HepG2 (cell line): ENCODE measurements around the gene TSNAXIP1. TPM values are rescaled to one million over a fixed set of nuclear protein-coding genes. Genes with fewer than 3 reads are reported as not detected.

Experiments used
- CENPX ChIP-seq: sonication (generic); formaldehyde crosslinking; IDR thresholded peaks from 2 replicates; pipeline ENCODE4 v1.9.0; 2021; ENCODE audit warnings: mild to moderate bottlenecking, missing genetic modification reagents, moderate library complexity
- NR2F6 ChIP-seq, 2 experiments: IDR thresholded peaks; 2 replicates each; pipeline ENCODE4 v1.6.1; 2016; ENCODE audit warnings: antibody characterized with exemption in 1 of 2, mild to moderate bottlenecking in 1 of 2
- PCBP2 ChIP-seq: fragments of 200-400 bp; formaldehyde crosslinking; optimal IDR thresholded peaks from 2 replicates; pipeline ENCODE3; 2018; ENCODE audit warnings: low read length, low read depth; ENCODE audit not compliant: poor library complexity, severe bottlenecking
- RFX3 ChIP-seq: IDR thresholded peaks from 2 replicates; pipeline ENCODE4 v1.6.1; 2016; ENCODE audit warnings: missing biosample characterization, missing genetic modification reagents
- RXRB ChIP-seq: IDR thresholded peaks from 2 replicates; pipeline ENCODE4 v1.6.1; 2016; ENCODE audit warnings: borderline replicate concordance, missing genetic modification reagents, missing compliant biosample characterization
- SALL1 ChIP-seq: sonication (generic); formaldehyde crosslinking; IDR thresholded peaks from 2 replicates; pipeline ENCODE4 v1.8.0; 2022; ENCODE audit warnings: mild to moderate bottlenecking, missing genetic modification reagents
- SRF ChIP-seq: IDR thresholded peaks from 2 replicates; pipeline ENCODE4 v1.6.1; 2011; ENCODE audit warnings: mild to moderate bottlenecking, low read depth, low read length, moderate library complexity
- TP53 ChIP-seq: sonication (generic); formaldehyde crosslinking; conservative IDR thresholded peaks from 2 replicates; pipeline ENCODE4 v1.4.0; 2020; ENCODE audit warnings: missing genetic modification reagents
- ZNF10 ChIP-seq: sonication (generic); formaldehyde crosslinking; IDR thresholded peaks from 2 replicates; pipeline ENCODE4 v1.4.0; 2020; ENCODE audit warnings: mild to moderate bottlenecking, low read depth, missing genetic modification reagents, borderline replicate concordance
- ZNF44 ChIP-seq: sonication (generic); formaldehyde crosslinking; IDR thresholded peaks from 2 replicates; pipeline ENCODE4 v1.5.1; 2020; ENCODE audit warnings: mild to moderate bottlenecking, missing genetic modification reagents
- ZNF768 ChIP-seq: sonication (generic); formaldehyde crosslinking; IDR thresholded peaks from 2 replicates; pipeline ENCODE4 v1.4.0; 2020; ENCODE audit warnings: missing genetic modification reagents
- ZSCAN25 ChIP-seq: sonication (generic); formaldehyde crosslinking; IDR thresholded peaks from 2 replicates; pipeline ENCODE4 v1.8.0; 2022; ENCODE audit warnings: mild to moderate bottlenecking, missing genetic modification reagents
- polyA plus RNA-seq, 8 experiments: library from polyadenylated mRNA; depleted of rRNA in 3 of 8; stranded (reverse) in 7 of 8; unstranded in 1 of 8; fragments of >200 nt; fragmentation: Illumina TruSeq in 4 of 8; extraction: Trizol in 4 of 8; gene quantifications; 2 replicates each; pipeline versions ENCODE4 v1.2.1 to v1.2.3, GENCODE V29; 2011 to 2016; ENCODE audit warnings: low read depth in 4 of 8, missing spikeins in 1 of 8, mixed read lengths in 1 of 8; ENCODE audit not compliant: insufficient read depth in 1 of 8
- total RNA-seq, 5 experiments: library from RNA; depleted of rRNA; stranded (reverse); fragments of >200 nt; fragmentation: Illumina TruSeq; extraction: Trizol; gene quantifications; 2 replicates each; pipeline ENCODE4 v1.2.3, GENCODE V29; 2016; ENCODE audit warnings: low read depth in 1 of 5
- TF ChIP-seq, protein P1 (sequence below): IDR thresholded peaks from 2 replicates; pipeline ENCODE4 v1.6.1; 2016; ENCODE audit warnings: low read depth, missing genetic modification reagents, missing compliant biosample characterization
- TF ChIP-seq, protein P2 (sequence below): sonication (generic); formaldehyde crosslinking; IDR thresholded peaks from 2 replicates; pipeline ENCODE4 v1.8.0; 2022; ENCODE audit warnings: missing genetic modification reagents, mild to moderate bottlenecking, moderate library complexity, borderline replicate concordance
- TF ChIP-seq, protein P3 (sequence below): sonication (generic); formaldehyde crosslinking; IDR thresholded peaks from 2 replicates; pipeline ENCODE4 v1.5.1; 2020; ENCODE audit warnings: mild to moderate bottlenecking, missing genetic modification reagents

Gene TSNAXIP1
- total and polyA plus RNA-seq, 2 of the 13 experiments (the other 11 are each of a cell fraction or from before 2014, with no cell fraction given): 0.37 to 0.86 TPM

DNA sequence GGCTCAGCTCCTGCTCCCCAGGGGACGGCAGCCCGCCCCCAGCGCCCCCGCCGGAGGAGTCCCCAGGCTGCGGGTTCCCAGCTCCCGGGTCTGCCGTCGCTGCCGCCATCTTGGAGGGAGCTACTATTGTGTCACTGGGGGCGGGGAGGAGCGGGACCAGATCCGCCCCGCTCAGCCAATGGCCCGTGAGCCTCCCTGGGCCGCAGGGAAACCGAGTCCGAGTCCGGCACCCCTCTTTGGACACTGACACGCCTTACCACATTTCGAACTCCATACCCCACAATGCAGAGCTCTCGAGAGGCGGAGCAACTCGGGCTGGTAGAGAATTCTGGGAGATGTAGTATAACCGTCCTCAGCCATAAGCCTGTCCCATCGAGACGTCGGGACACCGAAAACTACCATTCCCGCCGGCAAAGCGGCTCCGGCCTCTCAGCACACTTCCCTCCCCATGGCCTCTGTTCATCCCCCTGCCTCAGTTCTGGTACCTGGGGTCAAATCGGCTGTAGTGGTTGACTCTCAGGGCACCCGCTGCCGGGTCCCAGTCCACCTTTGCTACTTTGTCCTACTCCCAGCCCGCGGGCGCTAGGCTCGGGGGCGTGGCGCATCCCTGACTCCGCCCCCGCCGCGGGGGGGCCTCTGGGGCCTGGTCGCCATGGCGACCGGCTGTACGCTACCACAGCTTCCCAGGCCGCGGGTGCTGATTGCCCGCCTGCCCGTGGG is at the start of gene TSNAXIP1, which contains the start of gene RANBP10 (continued):
- TF ChIP-seq RFX3: peak; percentile 99
- TF ChIP-seq RXRB (CRISPR knock-in tag): no peak
- TF ChIP-seq CENPX: no peak
- TF ChIP-seq, protein P1, sequence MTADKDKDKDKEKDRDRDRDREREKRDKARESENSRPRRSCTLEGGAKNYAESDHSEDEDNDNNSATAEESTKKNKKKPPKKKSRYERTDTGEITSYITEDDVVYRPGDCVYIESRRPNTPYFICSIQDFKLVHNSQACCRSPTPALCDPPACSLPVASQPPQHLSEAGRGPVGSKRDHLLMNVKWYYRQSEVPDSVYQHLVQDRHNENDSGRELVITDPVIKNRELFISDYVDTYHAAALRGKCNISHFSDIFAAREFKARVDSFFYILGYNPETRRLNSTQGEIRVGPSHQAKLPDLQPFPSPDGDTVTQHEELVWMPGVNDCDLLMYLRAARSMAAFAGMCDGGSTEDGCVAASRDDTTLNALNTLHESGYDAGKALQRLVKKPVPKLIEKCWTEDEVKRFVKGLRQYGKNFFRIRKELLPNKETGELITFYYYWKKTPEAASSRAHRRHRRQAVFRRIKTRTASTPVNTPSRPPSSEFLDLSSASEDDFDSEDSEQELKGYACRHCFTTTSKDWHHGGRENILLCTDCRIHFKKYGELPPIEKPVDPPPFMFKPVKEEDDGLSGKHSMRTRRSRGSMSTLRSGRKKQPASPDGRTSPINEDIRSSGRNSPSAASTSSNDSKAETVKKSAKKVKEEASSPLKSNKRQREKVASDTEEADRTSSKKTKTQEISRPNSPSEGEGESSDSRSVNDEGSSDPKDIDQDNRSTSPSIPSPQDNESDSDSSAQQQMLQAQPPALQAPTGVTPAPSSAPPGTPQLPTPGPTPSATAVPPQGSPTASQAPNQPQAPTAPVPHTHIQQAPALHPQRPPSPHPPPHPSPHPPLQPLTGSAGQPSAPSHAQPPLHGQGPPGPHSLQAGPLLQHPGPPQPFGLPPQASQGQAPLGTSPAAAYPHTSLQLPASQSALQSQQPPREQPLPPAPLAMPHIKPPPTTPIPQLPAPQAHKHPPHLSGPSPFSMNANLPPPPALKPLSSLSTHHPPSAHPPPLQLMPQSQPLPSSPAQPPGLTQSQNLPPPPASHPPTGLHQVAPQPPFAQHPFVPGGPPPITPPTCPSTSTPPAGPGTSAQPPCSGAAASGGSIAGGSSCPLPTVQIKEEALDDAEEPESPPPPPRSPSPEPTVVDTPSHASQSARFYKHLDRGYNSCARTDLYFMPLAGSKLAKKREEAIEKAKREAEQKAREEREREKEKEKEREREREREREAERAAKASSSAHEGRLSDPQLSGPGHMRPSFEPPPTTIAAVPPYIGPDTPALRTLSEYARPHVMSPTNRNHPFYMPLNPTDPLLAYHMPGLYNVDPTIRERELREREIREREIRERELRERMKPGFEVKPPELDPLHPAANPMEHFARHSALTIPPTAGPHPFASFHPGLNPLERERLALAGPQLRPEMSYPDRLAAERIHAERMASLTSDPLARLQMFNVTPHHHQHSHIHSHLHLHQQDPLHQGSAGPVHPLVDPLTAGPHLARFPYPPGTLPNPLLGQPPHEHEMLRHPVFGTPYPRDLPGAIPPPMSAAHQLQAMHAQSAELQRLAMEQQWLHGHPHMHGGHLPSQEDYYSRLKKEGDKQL (CRISPR knock-in tag): no peak
- peak; percentile 96 for TF ChIP-seq ZNF44 (CRISPR knock-in tag)
- peak; percentile 32; the same call in 1 of the 2 replicates for TF ChIP-seq SALL1
- TF ChIP-seq NR2F6 (IDR thresholded peaks at IDR 0.05): no peak
- peak; percentile 24 for TF ChIP-seq NR2F6 (CRISPR knock-in tag; IDR thresholded peaks at IDR 0.05)
- TF ChIP-seq ZNF10 (CRISPR knock-in tag): no peak
- TF ChIP-seq SRF: no peak; the same call in 1 of the 2 replicates
- TF ChIP-seq TP53 (CRISPR knock-in tag): no peak; the same call in 1 of the 2 replicates
- 0 out of 2 replicates have a peak, but pooled peaks have one; percentile 37 for TF ChIP-seq ZNF768 (CRISPR knock-in tag)
- TF ChIP-seq, protein P2, sequence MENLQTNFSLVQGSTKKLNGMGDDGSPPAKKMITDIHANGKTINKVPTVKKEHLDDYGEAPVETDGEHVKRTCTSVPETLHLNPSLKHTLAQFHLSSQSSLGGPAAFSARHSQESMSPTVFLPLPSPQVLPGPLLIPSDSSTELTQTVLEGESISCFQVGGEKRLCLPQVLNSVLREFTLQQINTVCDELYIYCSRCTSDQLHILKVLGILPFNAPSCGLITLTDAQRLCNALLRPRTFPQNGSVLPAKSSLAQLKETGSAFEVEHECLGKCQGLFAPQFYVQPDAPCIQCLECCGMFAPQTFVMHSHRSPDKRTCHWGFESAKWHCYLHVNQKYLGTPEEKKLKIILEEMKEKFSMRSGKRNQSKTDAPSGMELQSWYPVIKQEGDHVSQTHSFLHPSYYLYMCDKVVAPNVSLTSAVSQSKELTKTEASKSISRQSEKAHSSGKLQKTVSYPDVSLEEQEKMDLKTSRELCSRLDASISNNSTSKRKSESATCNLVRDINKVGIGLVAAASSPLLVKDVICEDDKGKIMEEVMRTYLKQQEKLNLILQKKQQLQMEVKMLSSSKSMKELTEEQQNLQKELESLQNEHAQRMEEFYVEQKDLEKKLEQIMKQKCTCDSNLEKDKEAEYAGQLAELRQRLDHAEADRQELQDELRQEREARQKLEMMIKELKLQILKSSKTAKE (CRISPR knock-in tag): no peak
- TF ChIP-seq PCBP2: no peak
- peak; percentile 98 for TF ChIP-seq ZSCAN25 (CRISPR knock-in tag)
- TF ChIP-seq, protein P3, sequence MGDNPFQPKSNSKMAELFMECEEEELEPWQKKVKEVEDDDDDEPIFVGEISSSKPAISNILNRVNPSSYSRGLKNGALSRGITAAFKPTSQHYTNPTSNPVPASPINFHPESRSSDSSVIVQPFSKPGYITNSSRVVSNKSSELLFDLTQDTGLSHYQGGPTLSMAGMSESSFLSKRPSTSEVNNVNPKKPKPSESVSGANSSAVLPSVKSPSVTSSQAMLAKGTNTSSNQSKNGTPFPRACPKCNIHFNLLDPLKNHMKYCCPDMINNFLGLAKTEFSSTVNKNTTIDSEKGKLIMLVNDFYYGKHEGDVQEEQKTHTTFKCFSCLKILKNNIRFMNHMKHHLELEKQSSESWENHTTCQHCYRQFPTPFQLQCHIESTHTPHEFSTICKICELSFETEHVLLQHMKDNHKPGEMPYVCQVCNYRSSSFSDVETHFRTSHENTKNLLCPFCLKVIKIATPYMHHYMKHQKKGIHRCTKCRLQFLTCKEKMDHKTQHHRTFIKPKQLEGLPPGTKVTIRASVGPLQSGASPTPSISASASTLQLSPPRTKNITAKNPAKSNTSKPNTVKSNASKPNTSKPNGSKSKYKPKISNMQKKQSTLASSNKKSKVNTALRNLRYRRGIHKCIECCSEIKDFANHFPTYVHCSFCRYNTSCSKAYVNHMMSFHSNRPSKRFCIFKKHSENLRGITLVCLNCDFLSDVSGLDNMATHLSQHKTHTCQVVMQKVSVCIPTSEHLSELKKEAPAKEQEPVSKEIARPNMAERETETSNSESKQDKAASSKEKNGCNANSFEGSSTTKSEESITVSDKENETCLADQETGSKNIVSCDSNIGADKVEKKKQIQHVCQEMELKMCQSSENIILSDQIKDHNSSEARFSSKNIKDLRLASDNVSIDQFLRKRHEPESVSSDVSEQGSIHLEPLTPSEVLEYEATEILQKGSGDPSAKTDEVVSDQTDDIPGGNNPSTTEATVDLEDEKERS (CRISPR knock-in tag): 0 out of 2 replicates have a peak, but pooled peaks have one; percentile 51
